Type B pancreatic cell (in vitro differentiated cells): Measurements from ENCODE around the gene SDHA. TPM values are rescaled to one million over a fixed set of nuclear protein-coding genes. Genes with fewer than 3 reads are reported as not detected.
A peak's percentile ranks its signal among the peaks of the same experiment; 100 is the strongest.
"Not testable (repeated sequence)": the region's sequence is repeated elsewhere in the genome, so short reads cannot be mapped to it uniquely, and the experiment has no call there.

Experiments
- DNase-seq: peaks from one replicate; pipeline ENCODE4 v3.0.0; 2021; ENCODE audit warnings: mixed read lengths; ENCODE audit not compliant: unreplicated experiment; ENCODE audit errors: extremely low spot score
- H3K27ac Mint-ChIP-seq: 2 replicates; pipeline ENCODE4 v1.8.0; 2021; ENCODE audit warnings: mild to moderate bottlenecking, mixed read lengths
- H3K27me3 Mint-ChIP-seq: 2 replicates; pipeline ENCODE4 v1.8.0; 2021; ENCODE audit warnings: mixed read lengths
- H3K36me3 Mint-ChIP-seq: 2 replicates; pipeline ENCODE4 v1.8.0; 2021; ENCODE audit warnings: mixed read lengths
- H3K4me1 Mint-ChIP-seq: one replicate; pipeline ENCODE4 v1.8.0; 2021; ENCODE audit warnings: mixed read lengths; ENCODE audit not compliant: unreplicated experiment
- H3K4me3 Mint-ChIP-seq: 2 replicates; pipeline ENCODE4 v1.8.0; 2021; ENCODE audit warnings: mild to moderate bottlenecking, mixed read lengths
- H3K9me3 Mint-ChIP-seq: 2 replicates; pipeline ENCODE4 v1.8.0; 2021; ENCODE audit warnings: mixed read lengths
- total RNA-seq: library from RNA; stranded (reverse); gene quantifications from 2 replicates; pipeline ENCODE4 v1.2.1, GENCODE V29; 2021; ENCODE audit warnings: low replicate concordance
- TF ChIP-seq, protein P1 (sequence below): fragments of 200-600 bp; sonication (generic); conservative IDR thresholded peaks from 2 replicates; pipeline ENCODE4 v1.5.0; 2021; ENCODE audit warnings: antibody characterized with exemption, mild to moderate bottlenecking

The SDHA gene
- total RNA-seq, 1 donor from 2014 or later, result 143 TPM

DNA sequence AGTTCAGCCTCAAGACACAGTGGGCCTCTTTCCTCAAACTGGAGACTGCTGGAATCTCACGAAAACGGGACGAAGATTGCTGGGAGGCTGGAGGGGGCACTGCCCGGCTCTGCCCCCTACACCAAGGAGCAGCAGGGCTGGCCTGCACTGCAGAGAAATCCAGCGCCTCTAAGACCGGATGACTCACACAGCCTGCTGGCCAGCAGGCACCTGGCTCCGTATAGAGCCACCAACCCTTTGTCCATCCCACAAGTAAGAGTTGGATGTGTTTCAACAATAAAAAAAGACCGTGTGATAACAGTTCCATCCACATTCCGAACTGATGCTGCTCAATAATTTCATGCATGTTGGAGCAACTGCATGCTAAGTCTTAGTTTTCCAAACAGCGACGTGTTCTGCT, 11.7 kb upstream of the SDHA start:
- Mint-ChIP-seq H3K9me3 (no peaks in the 10 kb centered on the region), H3K36me3 (peaks cover 10% of the 10 kb centered on the region), H3K4me1 (peaks cover 19% of the 10 kb centered on the region), H3K4me3 (no peak overlapping the region), H3K27ac (no peak overlapping the region), H3K27me3 (no peaks in the 10 kb centered on the region)
- no peak for DNase-seq
- TF ChIP-seq, protein P1, sequence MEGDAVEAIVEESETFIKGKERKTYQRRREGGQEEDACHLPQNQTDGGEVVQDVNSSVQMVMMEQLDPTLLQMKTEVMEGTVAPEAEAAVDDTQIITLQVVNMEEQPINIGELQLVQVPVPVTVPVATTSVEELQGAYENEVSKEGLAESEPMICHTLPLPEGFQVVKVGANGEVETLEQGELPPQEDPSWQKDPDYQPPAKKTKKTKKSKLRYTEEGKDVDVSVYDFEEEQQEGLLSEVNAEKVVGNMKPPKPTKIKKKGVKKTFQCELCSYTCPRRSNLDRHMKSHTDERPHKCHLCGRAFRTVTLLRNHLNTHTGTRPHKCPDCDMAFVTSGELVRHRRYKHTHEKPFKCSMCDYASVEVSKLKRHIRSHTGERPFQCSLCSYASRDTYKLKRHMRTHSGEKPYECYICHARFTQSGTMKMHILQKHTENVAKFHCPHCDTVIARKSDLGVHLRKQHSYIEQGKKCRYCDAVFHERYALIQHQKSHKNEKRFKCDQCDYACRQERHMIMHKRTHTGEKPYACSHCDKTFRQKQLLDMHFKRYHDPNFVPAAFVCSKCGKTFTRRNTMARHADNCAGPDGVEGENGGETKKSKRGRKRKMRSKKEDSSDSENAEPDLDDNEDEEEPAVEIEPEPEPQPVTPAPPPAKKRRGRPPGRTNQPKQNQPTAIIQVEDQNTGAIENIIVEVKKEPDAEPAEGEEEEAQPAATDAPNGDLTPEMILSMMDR, result no peak

DNA sequence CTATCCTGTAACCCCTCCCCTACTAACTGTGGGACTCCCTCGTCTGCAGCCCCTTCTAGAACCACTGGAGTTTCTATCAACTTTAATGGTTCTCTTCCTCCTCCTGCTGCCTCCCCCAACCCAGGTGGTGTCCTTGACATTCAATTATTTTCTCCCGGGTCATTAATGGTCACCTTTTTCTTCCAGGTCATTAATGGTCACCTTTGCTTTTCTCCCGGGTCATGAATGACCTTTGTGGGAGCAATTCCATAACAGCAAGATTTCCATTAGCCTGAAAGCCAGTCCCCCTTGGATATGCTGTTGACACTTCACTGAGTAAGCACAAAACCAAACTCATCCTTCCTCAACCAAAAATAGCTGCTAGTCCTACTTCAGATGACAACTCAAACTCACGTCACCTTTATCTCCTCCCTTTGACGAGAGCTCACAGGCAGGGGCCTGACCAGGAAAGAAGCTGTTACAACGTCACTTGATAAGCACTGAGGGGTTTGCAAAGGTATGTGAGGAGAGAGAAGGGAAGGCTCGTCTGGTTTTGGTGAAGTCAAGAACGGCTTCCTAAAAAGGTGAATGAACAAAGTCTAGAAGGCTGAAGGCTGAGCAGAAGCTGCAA, 11.1 kb upstream of the SDHA start:
- H3K9me3 Mint-ChIP-seq, result no peaks in the 10 kb centered on the region
- no peak for DNase-seq
- H3K4me3 Mint-ChIP-seq, result no peak overlapping the region
- TF ChIP-seq, protein P1, result no peak
- H3K27me3 Mint-ChIP-seq, result no peaks in the 10 kb centered on the region
- H3K36me3 Mint-ChIP-seq, result peaks cover 10% of the 10 kb centered on the region
- H3K27ac Mint-ChIP-seq, result no peak overlapping the region
- peaks cover 13% of the 10 kb centered on the region for H3K4me1 Mint-ChIP-seq

DNA sequence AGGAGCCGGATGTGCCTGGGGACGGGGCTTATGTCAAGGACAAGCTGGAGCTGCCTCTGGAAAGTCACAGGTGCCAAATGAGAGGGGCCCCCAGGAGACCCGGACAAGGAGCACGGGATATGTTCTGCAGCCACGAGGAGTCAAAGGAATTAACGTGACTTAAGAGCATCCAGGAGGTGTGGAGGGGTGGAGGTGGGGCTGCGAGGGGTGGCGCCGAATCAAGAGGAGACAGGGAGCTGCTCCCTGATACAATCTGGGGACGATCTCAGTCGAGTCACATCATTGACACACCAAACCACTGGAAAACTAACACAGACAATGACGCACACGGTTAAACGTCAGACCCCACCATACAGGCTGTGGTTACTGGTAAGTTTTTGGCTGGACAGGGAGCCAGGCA, 10.5 kb upstream of the SDHA start:
- Mint-ChIP-seq H3K9me3 (no peaks in the 10 kb centered on the region), H3K27me3 (no peaks in the 10 kb centered on the region), H3K4me3 (no peak overlapping the region), H3K4me1 (peaks cover 12% of the 10 kb centered on the region), H3K27ac (peak overlapping the region; percentile 4), H3K36me3 (peaks cover 8% of the 10 kb centered on the region)
- DNase-seq, result no peak
- TF ChIP-seq, protein P1, result no peak

DNA sequence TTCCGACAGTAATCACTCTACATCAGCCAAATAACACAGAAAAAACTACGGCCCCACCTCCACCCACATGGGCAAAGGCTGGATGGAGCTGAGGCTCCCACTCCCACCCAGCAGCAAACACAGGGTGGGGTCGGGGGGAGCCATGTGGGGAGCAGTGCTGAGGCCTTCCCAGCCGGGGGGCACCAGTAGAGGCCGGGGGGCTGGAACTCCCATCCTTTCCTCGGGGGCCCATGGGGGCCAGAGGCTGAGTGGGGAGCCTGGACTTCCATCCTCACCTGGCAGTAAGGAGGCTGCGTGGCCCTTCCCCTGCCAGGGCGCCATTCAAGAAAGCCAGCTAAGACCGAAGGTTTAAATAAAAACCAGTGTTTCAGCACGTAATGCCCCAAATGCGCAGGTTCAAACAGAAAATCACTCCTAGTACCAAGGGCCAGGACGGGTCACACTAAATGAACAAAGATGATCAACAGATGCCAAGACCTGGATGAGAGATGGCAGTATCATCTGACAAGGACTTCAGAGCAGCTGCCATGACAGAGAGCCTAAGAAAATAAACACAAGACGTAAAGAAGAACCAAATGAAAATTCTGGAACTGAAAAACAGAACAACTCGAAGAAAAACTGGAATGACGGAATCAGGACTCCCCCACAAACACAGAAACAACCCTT, 9.5 kb upstream of the SDHA start:
- Mint-ChIP-seq H3K27me3 (no peaks in the 10 kb centered on the region), H3K4me1 (peaks cover 12% of the 10 kb centered on the region), H3K36me3 (peaks cover 7% of the 10 kb centered on the region), H3K4me3 (no peak overlapping the region), H3K27ac (no peak overlapping the region), H3K9me3 (no peaks in the 10 kb centered on the region)
- no peak for DNase-seq
- TF ChIP-seq, protein P1, result no peak

DNA sequence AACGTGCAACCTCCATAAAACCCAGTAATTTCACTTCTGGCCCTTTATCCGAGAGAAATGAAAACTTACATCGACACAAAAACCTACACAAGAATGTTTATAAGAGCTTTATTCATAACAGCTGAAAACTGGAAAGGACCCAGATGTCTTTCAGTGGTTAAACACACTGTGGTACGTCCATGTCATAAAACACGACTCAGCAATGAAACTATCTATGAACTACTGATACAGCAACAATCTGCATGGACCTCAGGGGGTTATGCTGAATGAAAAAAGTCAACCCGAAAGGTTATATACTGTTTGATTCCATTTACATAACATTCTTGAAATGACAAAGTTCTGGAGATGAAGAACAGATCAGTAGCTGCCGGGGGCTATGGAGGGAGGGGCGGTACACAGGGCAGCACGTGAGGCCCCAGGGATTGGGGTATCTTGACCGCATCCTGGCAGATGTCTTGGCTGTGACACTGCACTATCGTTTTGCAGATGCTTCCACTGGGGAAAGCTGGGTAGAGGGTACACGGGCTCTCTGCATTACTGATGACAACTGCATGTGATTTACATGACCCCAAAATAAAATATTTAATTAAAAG, 4.2 kb upstream of the SDHA start:
- Mint-ChIP-seq H3K27ac (no peak overlapping the region), H3K4me3 (no peak overlapping the region), H3K27me3 (no peaks in the 10 kb centered on the region), H3K36me3 (peaks cover 12% of the 10 kb centered on the region), H3K4me1 (peaks cover 22% of the 10 kb centered on the region), H3K9me3 (no peaks in the 10 kb centered on the region)
- no peak for DNase-seq
- TF ChIP-seq, protein P1, result no peak

DNA sequence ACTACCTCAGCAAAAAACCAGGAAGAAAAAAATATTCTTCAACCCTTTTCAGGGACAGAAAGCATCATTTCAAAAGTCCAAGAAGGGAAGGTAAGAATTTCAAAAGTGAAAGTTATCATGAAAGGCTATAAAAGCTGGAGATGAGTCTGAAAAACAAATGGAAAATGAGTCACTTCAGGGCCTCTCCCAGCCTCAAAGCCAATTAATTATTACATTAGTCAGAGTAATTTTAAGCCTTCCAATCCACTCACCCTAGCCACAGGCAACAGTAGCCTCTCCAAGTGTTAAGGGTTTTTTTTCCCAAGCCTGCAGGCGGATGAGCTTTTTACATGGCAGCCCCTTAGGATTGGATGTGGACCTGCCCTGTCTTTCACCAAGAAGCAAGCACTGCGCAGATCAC, 2.9 kb upstream of the SDHA start:
- Mint-ChIP-seq H3K36me3 (peaks cover 12% of the 10 kb centered on the region), H3K4me3 (peak overlapping the region; percentile 41), H3K4me1 (peaks cover 28% of the 10 kb centered on the region), H3K27ac (peak overlapping the region; percentile 11)
- DNase-seq, H3K9me3 Mint-ChIP-seq, H3K27me3 Mint-ChIP-seq: not testable (repeated sequence)

DNA sequence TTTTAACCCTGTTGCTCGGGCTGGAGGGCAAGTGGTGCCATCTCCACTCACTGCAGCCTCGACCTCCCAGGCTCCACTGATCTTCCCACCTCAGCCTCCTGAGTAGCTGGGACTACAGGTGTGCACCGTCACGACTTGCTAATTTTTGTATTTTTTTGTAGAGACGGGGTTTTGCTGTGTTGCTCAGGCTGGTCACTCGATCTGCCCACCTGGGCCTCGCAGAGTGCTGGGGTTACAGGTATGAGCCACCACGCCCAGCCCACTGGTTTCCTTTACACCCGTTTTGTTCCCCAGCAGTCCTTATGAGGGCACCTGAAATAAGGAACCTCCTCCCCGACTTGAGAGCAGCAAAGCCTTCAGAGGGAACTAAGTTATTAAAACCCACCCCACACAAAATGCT, 2.0 kb upstream of the SDHA start:
- Mint-ChIP-seq H3K4me1 (peaks cover 32% of the 10 kb centered on the region), H3K36me3 (peaks cover 12% of the 10 kb centered on the region), H3K4me3 (peak overlapping the region; percentile 40)
- H3K27me3 Mint-ChIP-seq, H3K27ac Mint-ChIP-seq, H3K9me3 Mint-ChIP-seq, DNase-seq: not testable (repeated sequence)
